WTC11 (cell line): Measurements from ENCODE around the gene NDUFS7.

Experiments used
- ATF1 ChIP-seq: sonication (generic); formaldehyde crosslinking; IDR thresholded peaks from 2 replicates; pipeline ENCODE4 v1.8.1; 2023; ENCODE audit warnings: mild to moderate bottlenecking, moderate library complexity, missing genetic modification reagents
- TF ChIP-seq, protein P1 (sequence below): fragments of 200-600 bp; IDR thresholded peaks from 2 replicates; pipeline ENCODE4 v1.8.0; 2022; ENCODE audit warnings: antibody characterized with exemption
- TF ChIP-seq, protein P2 (sequence below): sonication (generic); formaldehyde crosslinking; IDR thresholded peaks from 2 replicates; pipeline ENCODE4 v1.8.0; 2023; ENCODE audit warnings: missing genetic modification reagents, mild to moderate bottlenecking, borderline replicate concordance

DNA sequence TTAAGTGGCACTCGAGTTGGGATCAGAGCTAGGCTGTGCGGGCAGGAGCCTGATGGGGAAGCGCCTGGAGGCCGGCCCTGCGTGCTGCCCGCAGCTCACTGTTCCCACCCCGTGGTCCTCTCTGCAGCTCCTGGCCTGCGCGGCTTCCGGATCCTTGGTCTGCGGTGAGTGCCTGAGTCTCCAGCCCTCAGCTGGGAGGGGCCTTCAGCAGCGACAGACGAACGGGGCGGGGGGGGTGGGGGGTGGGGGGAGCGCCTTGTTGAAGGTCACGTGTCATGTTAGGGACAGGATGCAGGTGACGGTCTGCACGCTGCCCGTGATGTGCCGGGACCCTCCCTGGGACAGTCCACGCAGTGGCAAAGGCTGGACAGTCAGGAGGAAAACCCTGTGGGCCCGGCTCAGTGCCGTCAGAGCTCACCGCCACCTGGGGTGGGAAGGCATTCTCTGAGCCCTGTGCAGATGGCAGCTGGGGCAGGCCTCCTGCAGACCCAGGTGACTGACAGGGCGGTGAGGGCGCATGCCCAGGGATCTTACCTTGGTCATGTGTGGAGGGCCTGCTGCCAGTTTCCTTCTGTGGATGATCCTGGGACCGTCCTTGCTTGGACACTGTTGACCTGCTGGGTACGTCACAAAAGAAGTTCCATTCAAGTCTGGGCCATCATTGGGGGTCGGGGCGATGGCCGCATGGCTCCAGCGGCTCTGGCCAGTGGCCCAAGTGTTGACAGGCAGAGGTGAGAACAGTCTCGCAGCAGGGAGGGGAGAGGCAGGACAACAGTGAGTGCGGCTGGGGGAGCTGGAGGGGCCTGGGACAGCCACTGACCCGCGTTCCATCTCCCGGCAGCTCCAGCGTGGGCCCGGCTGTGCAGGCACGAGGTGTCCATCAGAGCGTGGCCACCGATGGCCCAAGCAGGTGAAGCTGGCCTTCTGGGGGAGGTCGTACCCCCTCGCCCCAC lies 4.3 kb downstream of the NDUFS7 start:
- TF ChIP-seq, protein P1, sequence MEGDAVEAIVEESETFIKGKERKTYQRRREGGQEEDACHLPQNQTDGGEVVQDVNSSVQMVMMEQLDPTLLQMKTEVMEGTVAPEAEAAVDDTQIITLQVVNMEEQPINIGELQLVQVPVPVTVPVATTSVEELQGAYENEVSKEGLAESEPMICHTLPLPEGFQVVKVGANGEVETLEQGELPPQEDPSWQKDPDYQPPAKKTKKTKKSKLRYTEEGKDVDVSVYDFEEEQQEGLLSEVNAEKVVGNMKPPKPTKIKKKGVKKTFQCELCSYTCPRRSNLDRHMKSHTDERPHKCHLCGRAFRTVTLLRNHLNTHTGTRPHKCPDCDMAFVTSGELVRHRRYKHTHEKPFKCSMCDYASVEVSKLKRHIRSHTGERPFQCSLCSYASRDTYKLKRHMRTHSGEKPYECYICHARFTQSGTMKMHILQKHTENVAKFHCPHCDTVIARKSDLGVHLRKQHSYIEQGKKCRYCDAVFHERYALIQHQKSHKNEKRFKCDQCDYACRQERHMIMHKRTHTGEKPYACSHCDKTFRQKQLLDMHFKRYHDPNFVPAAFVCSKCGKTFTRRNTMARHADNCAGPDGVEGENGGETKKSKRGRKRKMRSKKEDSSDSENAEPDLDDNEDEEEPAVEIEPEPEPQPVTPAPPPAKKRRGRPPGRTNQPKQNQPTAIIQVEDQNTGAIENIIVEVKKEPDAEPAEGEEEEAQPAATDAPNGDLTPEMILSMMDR = no peak
- TF ChIP-seq, protein P2, sequence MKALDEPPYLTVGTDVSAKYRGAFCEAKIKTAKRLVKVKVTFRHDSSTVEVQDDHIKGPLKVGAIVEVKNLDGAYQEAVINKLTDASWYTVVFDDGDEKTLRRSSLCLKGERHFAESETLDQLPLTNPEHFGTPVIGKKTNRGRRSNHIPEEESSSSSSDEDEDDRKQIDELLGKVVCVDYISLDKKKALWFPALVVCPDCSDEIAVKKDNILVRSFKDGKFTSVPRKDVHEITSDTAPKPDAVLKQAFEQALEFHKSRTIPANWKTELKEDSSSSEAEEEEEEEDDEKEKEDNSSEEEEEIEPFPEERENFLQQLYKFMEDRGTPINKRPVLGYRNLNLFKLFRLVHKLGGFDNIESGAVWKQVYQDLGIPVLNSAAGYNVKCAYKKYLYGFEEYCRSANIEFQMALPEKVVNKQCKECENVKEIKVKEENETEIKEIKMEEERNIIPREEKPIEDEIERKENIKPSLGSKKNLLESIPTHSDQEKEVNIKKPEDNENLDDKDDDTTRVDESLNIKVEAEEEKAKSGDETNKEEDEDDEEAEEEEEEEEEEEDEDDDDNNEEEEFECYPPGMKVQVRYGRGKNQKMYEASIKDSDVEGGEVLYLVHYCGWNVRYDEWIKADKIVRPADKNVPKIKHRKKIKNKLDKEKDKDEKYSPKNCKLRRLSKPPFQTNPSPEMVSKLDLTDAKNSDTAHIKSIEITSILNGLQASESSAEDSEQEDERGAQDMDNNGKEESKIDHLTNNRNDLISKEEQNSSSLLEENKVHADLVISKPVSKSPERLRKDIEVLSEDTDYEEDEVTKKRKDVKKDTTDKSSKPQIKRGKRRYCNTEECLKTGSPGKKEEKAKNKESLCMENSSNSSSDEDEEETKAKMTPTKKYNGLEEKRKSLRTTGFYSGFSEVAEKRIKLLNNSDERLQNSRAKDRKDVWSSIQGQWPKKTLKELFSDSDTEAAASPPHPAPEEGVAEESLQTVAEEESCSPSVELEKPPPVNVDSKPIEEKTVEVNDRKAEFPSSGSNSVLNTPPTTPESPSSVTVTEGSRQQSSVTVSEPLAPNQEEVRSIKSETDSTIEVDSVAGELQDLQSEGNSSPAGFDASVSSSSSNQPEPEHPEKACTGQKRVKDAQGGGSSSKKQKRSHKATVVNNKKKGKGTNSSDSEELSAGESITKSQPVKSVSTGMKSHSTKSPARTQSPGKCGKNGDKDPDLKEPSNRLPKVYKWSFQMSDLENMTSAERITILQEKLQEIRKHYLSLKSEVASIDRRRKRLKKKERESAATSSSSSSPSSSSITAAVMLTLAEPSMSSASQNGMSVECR = no peak
- no peak for TF ChIP-seq ATF1 (CRISPR knock-in tag)
